ENCODE results near the gene PROSER2. TPM values are rescaled to one million over a fixed set of nuclear protein-coding genes. Genes with fewer than 3 reads are reported as not detected.

Gene PROSER2
- total and polyA plus RNA-seq, 2 of the 13 experiments (the other 11 are each of a cell fraction or from before 2014, with no cell fraction given) = 6.9 to 7.7 TPM

- ATAC-seq (no peak), DNase-seq (ENCODE audit: low spot score) (no peak), FAIRE-seq (no peak)
- intact Hi-C loops (cut with micrococcal nuclease; ENCODE audit: unreplicated experiment) = no loop called here
- H3K9me3 ChIP-seq (ENCODE audit: low read length) = no peaks in the 10 kb centered on the region
- H4K20me1 ChIP-seq (ENCODE audit: insufficient read depth, low read length) = no peaks in the 10 kb centered on the region
- H3K4me2 ChIP-seq (ENCODE audit: low read depth, low read length) = peak overlapping the region; percentile 79; the same call in 1 of the 2 replicates
- H3K4me1 ChIP-seq (ENCODE audit: insufficient read depth, low read length) = peaks cover 57% of the 10 kb centered on the region
- WGBS (ENCODE audit: low lambda C conversion rate) = 36% methylated on average over 6 of the region's 6 CpGs
- no peaks in the 10 kb centered on the region for H3K79me2 ChIP-seq (ENCODE audit: insufficient read depth, low read length)
- ChIA-PET POLR2A (interaction anchor here (2.3 kb wide), 1 partner anchor 17 kb away, joined by 10 read pairs; no protein-coding TSS in a partner anchor), CTCF (ENCODE audit: low intra/inter-chr PET ratio, low total read pairs) (no interaction called here)
- no peaks in the 10 kb centered on the region for H3K36me3 ChIP-seq (replicated peaks in 1 of 2; ENCODE audit: control insufficient read depth in 1 of 2, insufficient read depth in 2 of 2, low read length in 2 of 2)
- TF ChIP-seq ZNF256 (CRISPR knock-in tag; conservative IDR thresholded peaks at IDR 0.05) (no peak), ZNF878 (CRISPR knock-in tag; IDR thresholded peaks at IDR 0.05) (no peak), THAP8 (CRISPR knock-in tag; IDR thresholded peaks at IDR 0.05; ENCODE audit: borderline replicate concordance) (no peak), ZNF121 (CRISPR knock-in tag; IDR thresholded peaks at IDR 0.05) (no peak), ZNF780A (CRISPR knock-in tag; IDR thresholded peaks at IDR 0.05) (no peak), HOXA7 (CRISPR knock-in tag; IDR thresholded peaks at IDR 0.05) (no peak), ZNF746 (CRISPR knock-in tag; IDR thresholded peaks at IDR 0.05) (no peak), AHR (CRISPR knock-in tag; IDR thresholded peaks at IDR 0.05) (no peak), NR0B2 (CRISPR knock-in tag; IDR thresholded peaks at IDR 0.05) (no peak), NKX3-1 (CRISPR knock-in tag; IDR thresholded peaks at IDR 0.05) (no peak)
- no TSS peak for BruUV-seq (replicated peaks)
- peaks cover 0 to 29% of the 10 kb centered on the region in 2 experiments; a peak in 3 of 5 replicates for H3K27me3 ChIP-seq (ENCODE audit: control insufficient read depth in 1 of 2, insufficient read depth in 2 of 2, low read length in 2 of 2)
- in situ Hi-C loops (cut with HindIII; ENCODE audit: extremely low pct_ligation_motif_present, low pct_unique_long_range_greater_than_20kb) = no loop called here
- no peak overlapping the region for H3K9ac ChIP-seq (ENCODE audit: insufficient read depth, low read depth, low read length)
- H2AFZ ChIP-seq (ENCODE audit: low read length) = no peak overlapping the region
- no peak overlapping the region for H3K4me3 ChIP-seq (replicated peaks in 1 of 3; ENCODE audit: insufficient read depth in 1 of 3, low read depth in 2 of 3, low read length in 3 of 3)
- no peak overlapping the region for H3K27ac ChIP-seq (ENCODE audit: extremely low read length, insufficient read depth, low read length)
Measured at GRCh38 chr10:11810973-11811372, 12.2 kb upstream of the PROSER2 start.

All from HepG2 (cell line).